GM08714 (cell line): ENCODE results near the gene NOP53.
"Not testable (repeated sequence)": the region's sequence is repeated elsewhere in the genome, so short reads cannot be mapped to it uniquely, and the experiment has no call there.

Source experiments
- H3K4me3 ChIP-seq: fragments of 200-500 bp; sonication (Bioruptor generic); 2 replicates; pipeline ENCODE4 v1.5.1; 2014; ENCODE audit warnings: mild to moderate bottlenecking, low read length, inconsistent platforms
- ZNF274 ChIP-seq: IDR thresholded peaks from 2 replicates; pipeline ENCODE4 v1.6.1; 2012; ENCODE audit warnings: mild to moderate bottlenecking, low read depth, low read length

NOP53 gene

GRCh38 chr19:47711652-47712242 is 33.6 kb upstream of the NOP53 start:
- TF ChIP-seq ZNF274 = no peak
- H3K4me3 ChIP-seq = no peak overlapping the region

GRCh38 chr19:47713046-47714021 is 32.0 kb upstream of the NOP53 start, which contains the start of gene EHD2:
TSS of gene EHD2 (plus strand) at chr19:47713422. CDS start at chr19:47716613, 3,191 bp downstream.
- TF ChIP-seq ZNF274 = no peak
- no peak within 1 kb of the TSS for H3K4me3 ChIP-seq

- no peak for TF ChIP-seq ZNF274
These were observed 31.0 kb upstream of the NOP53 start for GRCh38 chr19:47714339-47714738.

DNA sequence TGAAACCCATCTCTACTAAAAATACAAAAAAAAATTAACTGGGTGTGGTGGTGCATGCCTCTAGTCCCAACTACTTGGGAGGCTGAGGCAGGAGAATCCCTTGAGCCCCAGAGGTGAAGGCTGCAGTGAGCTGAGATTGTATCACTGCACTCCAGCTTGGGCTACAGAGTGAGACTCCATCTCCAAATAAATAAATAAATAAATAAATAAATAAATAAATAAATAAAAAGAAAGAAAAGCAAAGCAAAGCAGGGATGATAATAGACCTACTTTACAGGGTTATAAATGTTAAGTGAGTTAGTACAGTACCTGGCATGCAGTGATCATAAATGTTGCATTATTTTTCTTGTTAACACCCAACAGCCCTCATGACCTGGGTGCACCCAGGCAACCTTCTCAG is 30.5 kb upstream of the NOP53 start:
- not testable (repeated sequence) for H3K4me3 ChIP-seq

More at GRCh38 chr19:47714339-47714738, 31.0 kb upstream of the NOP53 start:
- H3K4me3 ChIP-seq = no peak overlapping the region

- H3K4me3 ChIP-seq = no peak overlapping the region
These were observed 28.9 kb upstream of the NOP53 start for GRCh38 chr19:47716270-47716937.

DNA sequence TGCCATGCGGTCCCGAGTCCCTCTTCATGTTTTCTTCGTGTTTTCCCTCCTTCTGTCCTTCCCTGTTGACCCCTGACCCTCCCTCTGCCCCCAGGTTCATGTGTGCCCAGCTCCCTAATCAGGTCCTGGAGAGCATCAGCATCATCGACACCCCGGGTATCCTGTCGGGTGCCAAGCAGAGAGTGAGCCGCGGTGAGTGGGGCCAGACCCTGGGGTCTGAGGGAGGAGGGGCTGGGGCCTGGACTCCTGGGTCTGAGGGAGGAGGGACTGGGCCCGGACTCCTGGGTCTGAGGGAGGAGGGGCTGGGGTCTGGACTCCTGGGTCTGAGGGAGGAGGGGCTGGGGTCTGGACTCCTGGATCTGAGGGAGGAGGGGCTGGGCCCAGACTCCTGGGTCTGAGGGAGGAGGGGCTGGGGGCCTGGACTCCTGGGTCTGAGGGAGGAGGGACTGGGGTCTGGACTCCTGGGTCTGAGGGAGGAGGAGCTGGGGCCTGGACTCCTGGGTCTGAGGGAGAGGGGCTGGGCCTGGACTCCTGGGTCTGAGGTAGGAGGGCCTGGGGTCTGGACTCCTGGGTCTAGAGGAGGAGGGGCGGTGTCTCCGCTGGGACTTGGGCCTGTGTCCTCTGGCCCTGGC is 26.8 kb upstream of the NOP53 start:
- H3K4me3 ChIP-seq = not testable (repeated sequence)

More at GRCh38 chr19:47716270-47716937, 28.9 kb upstream of the NOP53 start:
- TF ChIP-seq ZNF274 = no peak

DNA sequence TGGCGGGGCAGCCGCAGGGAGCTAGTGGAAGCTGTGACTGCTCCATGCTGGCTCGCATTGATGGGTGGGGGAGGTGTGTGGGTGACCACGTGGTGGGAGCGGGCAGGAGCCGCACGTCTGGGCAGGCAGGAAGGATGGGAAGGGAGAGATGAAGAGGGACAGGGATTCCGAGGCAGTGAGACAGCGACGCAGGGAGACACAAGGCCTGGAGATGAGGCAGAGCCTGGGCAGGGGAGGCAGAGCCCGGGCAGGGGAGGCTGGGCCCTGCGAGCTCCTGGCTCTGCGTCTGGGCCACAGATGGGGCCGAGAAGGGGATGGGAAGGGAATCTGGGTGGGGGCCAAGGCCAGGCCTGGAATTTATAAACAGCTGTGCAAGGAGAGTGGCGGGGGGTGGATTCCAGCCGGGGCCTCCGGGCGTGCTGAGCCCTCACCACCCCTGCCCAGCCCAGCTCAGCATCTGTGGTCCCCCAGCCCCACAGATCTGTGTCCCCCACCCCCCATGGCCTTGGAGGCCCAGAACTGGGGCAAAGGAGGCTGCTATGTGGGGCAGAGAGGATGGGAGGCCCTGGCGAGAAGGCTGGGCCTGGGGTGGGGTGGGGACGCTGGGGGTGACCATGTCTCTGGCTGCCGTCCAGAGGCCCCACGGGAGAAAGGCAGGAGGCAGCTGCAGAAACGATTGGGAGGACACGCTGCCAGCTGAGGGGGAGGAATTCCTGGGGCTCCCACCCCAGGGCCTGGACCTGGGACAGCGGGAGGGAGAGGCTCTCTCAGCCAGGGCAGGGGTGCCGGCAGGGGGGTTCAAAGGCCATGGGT is 26.1 kb upstream of the NOP53 start:
- no peak overlapping the region for H3K4me3 ChIP-seq
- no peak for TF ChIP-seq ZNF274

- no peak for TF ChIP-seq ZNF274
- no peak overlapping the region for H3K4me3 ChIP-seq
These were observed 24.5 kb upstream of the NOP53 start for GRCh38 chr19:47720669-47721422.

GRCh38 chr19:47723581-47723940 is 21.8 kb upstream of the NOP53 start:
- no peak for TF ChIP-seq ZNF274

DNA sequence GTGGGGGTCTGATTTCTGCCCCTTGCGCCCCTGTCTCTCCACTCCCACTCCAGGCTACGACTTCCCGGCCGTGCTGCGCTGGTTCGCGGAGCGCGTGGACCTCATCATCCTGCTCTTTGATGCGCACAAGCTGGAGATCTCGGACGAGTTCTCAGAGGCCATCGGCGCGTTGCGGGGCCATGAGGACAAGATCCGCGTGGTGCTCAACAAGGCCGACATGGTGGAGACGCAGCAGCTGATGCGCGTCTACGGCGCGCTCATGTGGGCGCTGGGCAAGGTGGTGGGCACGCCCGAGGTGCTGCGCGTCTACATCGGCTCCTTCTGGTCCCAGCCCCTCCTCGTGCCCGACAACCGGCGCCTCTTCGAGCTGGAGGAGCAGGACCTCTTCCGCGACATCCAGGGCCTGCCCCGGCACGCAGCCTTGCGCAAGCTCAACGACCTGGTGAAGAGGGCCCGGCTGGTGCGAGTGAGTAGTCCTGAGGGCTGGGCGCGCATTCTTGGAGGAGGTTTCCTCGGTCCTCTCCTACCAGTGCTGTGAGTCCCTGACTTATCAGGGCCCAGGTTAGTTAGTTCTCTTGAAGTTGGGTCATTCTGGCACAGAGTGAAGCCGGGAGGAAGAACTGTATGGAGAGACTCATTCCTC is 19.5 kb upstream of the NOP53 start:
- no peak for TF ChIP-seq ZNF274
- no peak overlapping the region for H3K4me3 ChIP-seq

More at GRCh38 chr19:47723581-47723940, 21.8 kb upstream of the NOP53 start:
- H3K4me3 ChIP-seq = no peak overlapping the region

DNA sequence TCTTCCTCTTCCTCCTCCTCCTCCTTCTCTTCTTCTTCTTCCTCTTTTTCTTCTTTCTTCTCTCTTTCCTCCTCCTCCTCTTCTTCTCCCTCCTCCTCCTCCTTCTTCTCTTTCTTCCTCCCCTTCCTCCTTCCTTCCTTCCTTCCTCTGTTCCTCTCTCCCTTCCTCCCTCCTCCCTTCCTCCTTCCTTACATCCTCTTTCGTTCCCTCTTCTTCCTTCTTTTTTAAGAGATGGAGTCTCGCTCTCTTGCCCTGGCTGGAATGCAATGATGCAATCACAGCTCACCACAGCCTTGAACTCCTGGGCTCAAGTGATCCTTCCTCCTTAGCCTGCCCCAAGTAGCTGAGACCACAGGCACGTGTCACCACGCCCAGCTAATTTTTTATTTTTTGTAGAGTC is 18.9 kb upstream of the NOP53 start:
- TF ChIP-seq ZNF274 = no peak
- H3K4me3 ChIP-seq = no peak overlapping the region

GRCh38 chr19:47728295-47728694 is 17.1 kb upstream of the NOP53 start:
- not testable (repeated sequence) for H3K4me3 ChIP-seq

DNA sequence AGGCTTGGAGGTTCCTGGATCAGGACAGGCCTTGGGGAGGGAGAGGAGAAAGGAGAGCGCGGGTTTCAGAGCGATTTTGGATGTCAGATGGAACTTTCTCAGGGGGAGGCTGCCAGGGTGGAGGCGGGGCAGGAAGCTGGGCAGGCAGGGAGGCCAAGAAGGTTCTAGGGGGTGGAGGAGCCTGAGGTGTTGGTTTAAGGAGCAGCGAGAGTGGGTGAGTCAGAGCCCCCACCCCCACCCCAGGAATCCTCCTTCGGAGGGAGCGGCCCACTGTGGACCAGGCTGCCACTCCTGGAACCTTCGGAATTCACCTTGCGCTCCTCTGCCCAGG is 15.9 kb upstream of the NOP53 start:
- no peak for TF ChIP-seq ZNF274
- H3K4me3 ChIP-seq = no peak overlapping the region
